Transverse colon (tissue), 4 donors: ENCODE measurements around the gene LYPD1. TPM values are rescaled to one million over a fixed set of nuclear protein-coding genes. Genes with fewer than 3 reads are reported as not detected.

Experiments used
- DNase-seq: peaks from one replicate; pipeline ENCODE4 v3.0.0-alpha.2; 2019
- H3K27ac ChIP-seq, 4 donors: fragments of 200-600 bp; sonication (generic); 2 replicates each; pipeline ENCODE4 v1.5.1; 2016 to 2018; ENCODE audit warnings: inconsistent platforms in 4 of 4
- H3K27me3 ChIP-seq: fragments of 200-600 bp; sonication (generic); 2 replicates; pipeline ENCODE4 v1.5.1; 2017; ENCODE audit warnings: inconsistent platforms
- H3K36me3 ChIP-seq, 4 donors: fragments of 200-600 bp; sonication (generic); 2 replicates each; pipeline ENCODE4 v1.5.1; 2017 to 2019; ENCODE audit warnings: inconsistent platforms in 4 of 4
- H3K4me1 ChIP-seq, 4 donors: fragments of 200-600 bp; sonication (generic); 2 replicates each; pipeline ENCODE4 v1.5.1; 2017 to 2020; ENCODE audit warnings: inconsistent platforms in 4 of 4
- H3K4me3 ChIP-seq, 4 donors: fragments of 200-600 bp; sonication (generic); 1 replicate in 1 of 4; 2 replicates in 3 of 4; pipeline versions ENCODE4 v1.5.1 to v1.6.1; 2017 to 2019; ENCODE audit warnings: inconsistent platforms in 4 of 4
- H3K9me3 ChIP-seq, 2 donors: fragments of 200-600 bp; sonication (generic); 2 replicates each; pipeline ENCODE4 v1.5.1; 2017 to 2019; ENCODE audit warnings: inconsistent platforms in 2 of 2
- CTCF ChIP-seq, 5 experiments: fragments of 200-600 bp in 3 of 5; fragments of 450-650 bp in 2 of 5; sonication (generic) in 3 of 5; IDR thresholded peaks; 1 replicate in 2 of 5; 2 replicates in 3 of 5; pipeline ENCODE4 v1.5.1; 2016 to 2017; ENCODE audit warnings: antibody characterized with exemption in 5 of 5, inconsistent platforms in 3 of 5, mild to moderate bottlenecking in 2 of 5, moderate library complexity in 1 of 5
- EP300 ChIP-seq: sonication (generic); formaldehyde crosslinking; IDR thresholded peaks from one replicate; pipeline ENCODE4 v1.6.1; 2017; ENCODE audit warnings: antibody characterized with exemption, low read depth
- POLR2A ChIP-seq: fragments of 450-650 bp; IDR thresholded peaks from one replicate; pipeline ENCODE4 v1.6.1; 2016; ENCODE audit warnings: antibody characterized with exemption, mild to moderate bottlenecking, moderate library complexity
- POLR2AphosphoS5 ChIP-seq, 3 donors: sonication (generic); formaldehyde crosslinking; IDR thresholded peaks; one replicate each; pipeline ENCODE4 v1.6.1; 2016; ENCODE audit warnings: antibody characterized with exemption in 3 of 3
- WGBS, 2 donors: methylation state at CpG; one replicate each; pipeline ENCODE4 v1.1.5; 2018; ENCODE audit warnings: low coverage in 1 of 2; 5-methylcytosine and 5-hydroxymethylcytosine counted together
- in situ Hi-C, 4 donors: fragments of 200-750 bp; cut with MboI; loops; one replicate each; pipeline versions ENCODE4 v1.15.0 to v1.15.1; 2017; ENCODE audit warnings: low sequenced_read_pairs in 3 of 4, low pct_ligation_motif_present in 1 of 4, low pct_unique_long_range_greater_than_20kb in 1 of 4
- intact Hi-C: fragments of 100-400 bp; cut with DNase I; formaldehyde crosslinking; loops from one replicate; pipeline ENCODE4 v1.15.1; 2023; ENCODE audit warnings: low total_unique reads
- total RNA-seq, 4 donors: library from RNA; depleted of rRNA; stranded (reverse); fragments of >200 nt; gene quantifications; one replicate each; pipeline ENCODE4 v1.1.0, GENCODE V29; 2016

Gene LYPD1
- total RNA-seq, 4 donors from 2014 or later = 0.27 to 3.6 (median 0.32) TPM; not detected in 1

GRCh38 chr2:132638313-132639040 lies 31.5 kb downstream of the LYPD1 start:
- no peak overlapping the region for H3K4me3 ChIP-seq
- in situ Hi-C loops = no loop called here
- intact Hi-C loops = no loop called here
- no peaks in the 10 kb centered on the region for H3K36me3 ChIP-seq
- 68 to 90% methylated on average over 2 to 5 of the region's 5 CpGs for WGBS, 2 donors
- H3K4me1 ChIP-seq = peaks cover 0 to 17% (median 0%) of the 10 kb centered on the region in 4 donors
- no peaks in the 10 kb centered on the region for H3K9me3 ChIP-seq
- no peak overlapping the region for H3K27ac ChIP-seq
- no peak for DNase-seq
- H3K27me3 ChIP-seq = no peaks in the 10 kb centered on the region
- TF ChIP-seq CTCF (IDR thresholded peaks at IDR 0.05) = no peak
- TF ChIP-seq EP300 = no peak
- no peak for TF ChIP-seq POLR2AphosphoS5 (IDR thresholded peaks at IDR 0.05)
- TF ChIP-seq POLR2A = no peak

GRCh38 chr2:132636346-132636745 lies 33.7 kb downstream of the LYPD1 start:
- Histone ChIP-seq H3K9me3 (no peaks in the 10 kb centered on the region), H3K36me3 (no peaks in the 10 kb centered on the region), H3K4me1 (peaks cover 9 to 30% (median 14%) of the 10 kb centered on the region in 4 donors), H3K27me3 (no peaks in the 10 kb centered on the region), H3K27ac (no peak overlapping the region), H3K4me3 (no peak overlapping the region)
- no peak for DNase-seq
- in situ Hi-C loops = no loop called here
- TF ChIP-seq POLR2A (no peak), EP300 (no peak), POLR2AphosphoS5 (IDR thresholded peaks at IDR 0.05) (no peak), CTCF (IDR thresholded peaks at IDR 0.05) (no peak)
- intact Hi-C loops = no loop called here
- 0% methylated on average over 1 of the region's 1 CpG; no CpG with 5 or more reads in 1 of the 2 donors for WGBS, 2 donors

GRCh38 chr2:132633635-132634034 lies 36.4 kb downstream of the LYPD1 start:
- Histone ChIP-seq H3K4me3 (no peak overlapping the region), H3K36me3 (no peaks in the 10 kb centered on the region), H3K27me3 (no peaks in the 10 kb centered on the region), H3K4me1 (peaks cover 9 to 32% (median 14%) of the 10 kb centered on the region in 4 donors), H3K27ac (no peak overlapping the region), H3K9me3 (no peaks in the 10 kb centered on the region)
- TF ChIP-seq EP300 = no peak
- no peak for TF ChIP-seq POLR2A
- no peak for TF ChIP-seq CTCF (IDR thresholded peaks at IDR 0.05)
- TF ChIP-seq POLR2AphosphoS5 (IDR thresholded peaks at IDR 0.05) = no peak
- no peak for DNase-seq
- in situ Hi-C loops = no loop called here
- 92 to 100% methylated on average over 2 of the region's 2 CpGs for WGBS, 2 donors
- intact Hi-C loops = no loop called here

- Histone ChIP-seq H3K4me3 (no peak overlapping the region), H3K9me3 (no peaks in the 10 kb centered on the region), H3K4me1 (peaks cover 9 to 32% (median 14%) of the 10 kb centered on the region in 4 donors), H3K36me3 (no peaks in the 10 kb centered on the region), H3K27ac (peak overlapping the region; percentile 30 to 66 (median 49)), H3K27me3 (no peaks in the 10 kb centered on the region)
- WGBS, 2 donors = 29 to 51% methylated on average over 3 to 6 of the region's 6 CpGs
- in situ Hi-C loops (no loop called here), intact Hi-C loops (no loop called here)
- peak; percentile 47 for DNase-seq
- no peak for TF ChIP-seq POLR2A
- no peak for TF ChIP-seq POLR2AphosphoS5 (IDR thresholded peaks at IDR 0.05)
- TF ChIP-seq EP300 = no peak
- no peak for TF ChIP-seq CTCF (IDR thresholded peaks at IDR 0.05)
These were observed 37.9 kb downstream of the LYPD1 start for GRCh38 chr2:132632000-132632649.
